Keratinocyte (primary cell): Measurements from ENCODE around the gene GGA2. TPM values are rescaled to one million over a fixed set of nuclear protein-coding genes. Genes with fewer than 3 reads are reported as not detected.

Experiments
- DNase-seq: peaks from one replicate; pipeline ENCODE4 v3.0.0-alpha.2; 2011; ENCODE audit warnings: low read depth, missing footprints, low spot score
- FAIRE-seq: peaks from 2 replicates; lab custom pipeline; 2011; peaks lifted over from hg19 to GRCh38; lab: Jason Lieb, UNC
- H2AFZ ChIP-seq: 2 replicates; pipeline ENCODE4 v1.6.0; 2012; ENCODE audit warnings: low read length, control low read depth, inconsistent platforms; ENCODE audit not compliant: control insufficient read depth
- H3K27ac ChIP-seq: 2 replicates; pipeline ENCODE4 v1.5.1; 2011; ENCODE audit warnings: low read length; ENCODE audit not compliant: control insufficient read depth, insufficient read depth
- H3K27me3 ChIP-seq: 3 replicates; pipeline ENCODE4 v1.6.0; 2011; ENCODE audit warnings: low read length; ENCODE audit not compliant: control insufficient read depth, insufficient read depth; ENCODE audit errors: extremely low read depth
- H3K36me3 ChIP-seq, 2 experiments: 2 replicates in 1 of 2; 3 replicates in 1 of 2; pipeline ENCODE4 v1.5.1; 2011; ENCODE audit warnings: low read length in 2 of 2, mild to moderate bottlenecking in 1 of 2; ENCODE audit not compliant: control insufficient read depth in 2 of 2, insufficient read depth in 2 of 2; ENCODE audit errors: extremely low read depth in 1 of 2
- H3K4me1 ChIP-seq: 3 replicates; pipeline ENCODE4 v1.5.1; 2011; ENCODE audit warnings: low read length; ENCODE audit not compliant: control insufficient read depth, insufficient read depth; ENCODE audit errors: extremely low read depth
- H3K4me2 ChIP-seq: 3 replicates; pipeline ENCODE4 v1.6.0; 2011; ENCODE audit warnings: low read depth, low read length; ENCODE audit not compliant: control insufficient read depth, insufficient read depth; ENCODE audit errors: extremely low read depth
- H3K4me3 ChIP-seq, 3 experiments: fragments of 200-600 bp in 1 of 3; sonication (generic) in 1 of 3; 2 replicates in 2 of 3; 3 replicates in 1 of 3; pipeline ENCODE4 v1.5.1; 2011 to 2016; ENCODE audit warnings: low read length in 3 of 3, mild to moderate bottlenecking in 3 of 3, control low read depth in 2 of 3, inconsistent platforms in 1 of 3, low read depth in 1 of 3, mixed read lengths in 1 of 3, mixed run types in 1 of 3, moderate library complexity in 1 of 3; ENCODE audit not compliant: control insufficient read depth in 2 of 3, insufficient read depth in 2 of 3; ENCODE audit errors: extremely low read depth in 1 of 3
- H3K79me2 ChIP-seq: 2 replicates; pipeline ENCODE4 v1.6.0; 2012; ENCODE audit warnings: low read length; ENCODE audit not compliant: control insufficient read depth, insufficient read depth
- H3K9ac ChIP-seq: 3 replicates; pipeline ENCODE4 v1.6.0; 2011; ENCODE audit warnings: low read length; ENCODE audit not compliant: control insufficient read depth, insufficient read depth; ENCODE audit errors: extremely low read depth
- H3K9me1 ChIP-seq: 3 replicates; pipeline ENCODE4 v1.6.0; 2011; ENCODE audit warnings: low read length; ENCODE audit not compliant: control insufficient read depth, insufficient read depth; ENCODE audit errors: extremely low read depth
- H3K9me3 ChIP-seq: 2 replicates; pipeline ENCODE4 v1.5.1; 2012; ENCODE audit warnings: low read depth, low read length; ENCODE audit not compliant: control insufficient read depth
- H4K20me1 ChIP-seq: 3 replicates; pipeline ENCODE4 v1.6.0; 2011; ENCODE audit warnings: low read length; ENCODE audit not compliant: control insufficient read depth, insufficient read depth; ENCODE audit errors: extremely low read depth
- EZH2 ChIP-seq: IDR thresholded peaks from one replicate; pipeline ENCODE4 v1.6.1; 2012; ENCODE audit warnings: inconsistent platforms, mild to moderate bottlenecking, low read length, moderate library complexity
- dilution Hi-C: fragments of 300-500 bp; cut with MboI; formaldehyde crosslinking; loops from one replicate; pipeline ENCODE4 v1.7.0; 2020; ENCODE audit warnings: low sequenced_read_pairs; ENCODE audit not compliant: extremely low pct_ligation_motif_present
- polyA plus RNA-seq, 5 experiments: library from polyadenylated mRNA; depleted of rRNA in 3 of 5; stranded (reverse) in 3 of 5; stranded (forward) in 1 of 5; unstranded in 1 of 5; fragments of >200 nt; gene quantifications; 1 replicate in 1 of 5; 2 replicates in 3 of 5; 3 replicates in 1 of 5; pipeline versions ENCODE4 v1.2.1 to v1.2.3, GENCODE V29; 2011 to 2012; ENCODE audit warnings: missing spikeins in 2 of 5, low read depth in 1 of 5, low replicate concordance in 1 of 5
- TF ChIP-seq, protein P1 (sequence below), 3 experiments: IDR thresholded peaks in 1 of 3; conservative IDR thresholded peaks in 1 of 3; optimal IDR thresholded peaks in 1 of 3; 2 replicates in 2 of 3; 3 replicates in 1 of 3; pipeline versions ENCODE3 to v1.5.1; 2011; ENCODE audit warnings: low read length in 3 of 3, mild to moderate bottlenecking in 3 of 3, moderate library complexity in 2 of 3, control low read depth in 1 of 3, inconsistent platforms in 1 of 3; ENCODE audit not compliant: insufficient read depth in 2 of 3; ENCODE audit errors: extremely low read depth in 1 of 3

The GGA2 gene
- polyA plus RNA-seq, 1 donor (not counting 4 experiments of a cell fraction or from before 2014, with no cell fraction given), result 54.1 TPM

DNA sequence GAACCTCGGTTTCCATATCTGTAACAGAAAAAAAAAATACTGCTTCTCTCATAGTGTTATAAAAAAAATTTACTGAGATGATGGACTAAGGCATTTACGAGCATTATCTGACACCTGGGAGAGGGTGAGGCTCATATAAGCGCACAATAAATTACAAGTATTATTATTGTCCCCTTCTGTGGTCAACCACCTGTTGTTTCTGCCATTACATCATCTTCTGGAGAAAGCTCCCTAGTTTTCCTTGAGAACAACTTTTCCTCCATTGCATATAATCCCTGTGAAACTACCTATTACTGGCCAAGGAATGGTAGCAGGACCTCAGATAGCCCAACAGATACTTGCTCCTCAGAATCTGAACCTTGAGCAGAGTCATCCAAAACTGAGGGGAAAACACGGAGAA is 11.7 kb upstream of the GGA2 start:
- Histone ChIP-seq H3K4me3 (no peak overlapping the region), H4K20me1 (no peaks in the 10 kb centered on the region), H3K4me2 (no peak overlapping the region), H3K36me3 (peaks cover 17 to 22% of the 10 kb centered on the region in 2 experiments), H3K27ac (no peak overlapping the region), H3K4me1 (no peaks in the 10 kb centered on the region), H3K9me3 (no peaks in the 10 kb centered on the region), H3K9me1 (no peaks in the 10 kb centered on the region), H3K79me2 (no peaks in the 10 kb centered on the region), H2AFZ (no peak overlapping the region), H3K9ac (no peak overlapping the region), H3K27me3 (no peaks in the 10 kb centered on the region)
- dilution Hi-C loops, result no loop called here
- no peak for DNase-seq
- TF ChIP-seq, protein P1, sequence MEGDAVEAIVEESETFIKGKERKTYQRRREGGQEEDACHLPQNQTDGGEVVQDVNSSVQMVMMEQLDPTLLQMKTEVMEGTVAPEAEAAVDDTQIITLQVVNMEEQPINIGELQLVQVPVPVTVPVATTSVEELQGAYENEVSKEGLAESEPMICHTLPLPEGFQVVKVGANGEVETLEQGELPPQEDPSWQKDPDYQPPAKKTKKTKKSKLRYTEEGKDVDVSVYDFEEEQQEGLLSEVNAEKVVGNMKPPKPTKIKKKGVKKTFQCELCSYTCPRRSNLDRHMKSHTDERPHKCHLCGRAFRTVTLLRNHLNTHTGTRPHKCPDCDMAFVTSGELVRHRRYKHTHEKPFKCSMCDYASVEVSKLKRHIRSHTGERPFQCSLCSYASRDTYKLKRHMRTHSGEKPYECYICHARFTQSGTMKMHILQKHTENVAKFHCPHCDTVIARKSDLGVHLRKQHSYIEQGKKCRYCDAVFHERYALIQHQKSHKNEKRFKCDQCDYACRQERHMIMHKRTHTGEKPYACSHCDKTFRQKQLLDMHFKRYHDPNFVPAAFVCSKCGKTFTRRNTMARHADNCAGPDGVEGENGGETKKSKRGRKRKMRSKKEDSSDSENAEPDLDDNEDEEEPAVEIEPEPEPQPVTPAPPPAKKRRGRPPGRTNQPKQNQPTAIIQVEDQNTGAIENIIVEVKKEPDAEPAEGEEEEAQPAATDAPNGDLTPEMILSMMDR (optimal IDR thresholded peaks at IDR 0.05 in 1 of 3, IDR thresholded peaks at IDR 0.05 in 1 of 3, conservative IDR thresholded peaks at IDR 0.05 in 1 of 3; ENCODE audit: extremely low read depth in 1 of 3, insufficient read depth in 2 of 3, low read length in 3 of 3), result no peak
- no peak for TF ChIP-seq EZH2
- no peak for FAIRE-seq

DNA sequence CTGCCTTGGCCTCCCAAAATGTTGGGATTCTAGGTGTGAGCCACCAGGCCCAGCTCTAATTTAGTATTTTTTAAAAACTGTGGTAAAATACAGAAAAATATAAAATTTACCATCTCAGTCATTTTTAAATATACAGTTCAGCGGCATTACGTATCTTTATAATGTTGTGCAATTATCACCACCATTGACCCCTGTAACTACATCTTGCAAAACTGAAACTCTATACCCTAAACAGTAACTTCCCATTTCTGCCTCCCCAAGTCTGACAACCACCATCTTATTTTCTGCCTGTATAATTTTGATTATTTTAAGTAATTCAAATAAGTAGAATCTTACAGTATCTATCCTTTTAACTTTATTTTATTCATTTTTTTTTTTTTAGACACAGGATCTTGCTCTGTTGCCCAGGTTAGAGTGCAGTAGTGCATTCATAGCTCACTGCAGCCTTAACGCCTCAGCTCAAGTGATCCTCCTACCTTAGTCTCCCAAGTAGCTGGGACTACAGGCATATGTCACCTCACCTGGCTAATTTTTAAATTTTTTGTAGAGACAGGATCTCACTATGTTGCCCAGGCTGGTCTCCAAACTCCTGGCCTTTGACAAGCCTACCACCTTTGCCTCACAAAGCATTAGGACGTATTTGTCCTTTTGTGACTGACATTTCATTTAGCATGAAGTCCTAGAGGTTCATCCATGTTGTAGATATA is 10.9 kb upstream of the GGA2 start:
- H3K27me3 ChIP-seq, result no peaks in the 10 kb centered on the region
- H4K20me1 ChIP-seq, result no peaks in the 10 kb centered on the region
- H3K4me3 ChIP-seq, result no peak overlapping the region
- no peaks in the 10 kb centered on the region for H3K9me1 ChIP-seq
- no peaks in the 10 kb centered on the region for H3K9me3 ChIP-seq
- H3K4me1 ChIP-seq, result no peaks in the 10 kb centered on the region
- TF ChIP-seq, protein P1 (optimal IDR thresholded peaks at IDR 0.05 in 1 of 3, IDR thresholded peaks at IDR 0.05 in 1 of 3, conservative IDR thresholded peaks at IDR 0.05 in 1 of 3; ENCODE audit: extremely low read depth in 1 of 3, insufficient read depth in 2 of 3, low read length in 3 of 3), result no peak
- no peak for TF ChIP-seq EZH2
- no peaks in the 10 kb centered on the region for H3K79me2 ChIP-seq
- no peak for FAIRE-seq
- DNase-seq, result no peak
- no peak overlapping the region for H2AFZ ChIP-seq
- H3K9ac ChIP-seq, result no peak overlapping the region
- dilution Hi-C loops, result no loop called here
- H3K27ac ChIP-seq, result no peak overlapping the region
- no peak overlapping the region for H3K4me2 ChIP-seq
- peaks cover 17 to 20% of the 10 kb centered on the region in 2 experiments for H3K36me3 ChIP-seq
